ENCODE results near the gene MYH13. TPM values are rescaled to one million over a fixed set of nuclear protein-coding genes. Genes with fewer than 3 reads are reported as not detected.

MYH13 gene
- total RNA-seq, 2 donors from 2014 or later, result 0.28 TPM; not detected in 1

GRCh38 chr17:10266296-10266876 is 106.4 kb downstream of the MYH13 start:
- DNase-seq (ENCODE audit: low spot score), result no peak
- H3K9me3 ChIP-seq, result no peaks in the 10 kb centered on the region
- 94% methylated on average over 3 of the region's 3 CpGs for WGBS
- H3K4me3 ChIP-seq, result no peak overlapping the region
- H3K27me3 ChIP-seq (replicated peaks; ENCODE audit: insufficient read depth), result no peaks in the 10 kb centered on the region
- no peaks in the 10 kb centered on the region for H3K36me3 ChIP-seq
- intact Hi-C loops (cut with DNase I), result no loop called here
- H3K4me1 ChIP-seq (replicated peaks), result no peaks in the 10 kb centered on the region
- TF ChIP-seq, protein P1, sequence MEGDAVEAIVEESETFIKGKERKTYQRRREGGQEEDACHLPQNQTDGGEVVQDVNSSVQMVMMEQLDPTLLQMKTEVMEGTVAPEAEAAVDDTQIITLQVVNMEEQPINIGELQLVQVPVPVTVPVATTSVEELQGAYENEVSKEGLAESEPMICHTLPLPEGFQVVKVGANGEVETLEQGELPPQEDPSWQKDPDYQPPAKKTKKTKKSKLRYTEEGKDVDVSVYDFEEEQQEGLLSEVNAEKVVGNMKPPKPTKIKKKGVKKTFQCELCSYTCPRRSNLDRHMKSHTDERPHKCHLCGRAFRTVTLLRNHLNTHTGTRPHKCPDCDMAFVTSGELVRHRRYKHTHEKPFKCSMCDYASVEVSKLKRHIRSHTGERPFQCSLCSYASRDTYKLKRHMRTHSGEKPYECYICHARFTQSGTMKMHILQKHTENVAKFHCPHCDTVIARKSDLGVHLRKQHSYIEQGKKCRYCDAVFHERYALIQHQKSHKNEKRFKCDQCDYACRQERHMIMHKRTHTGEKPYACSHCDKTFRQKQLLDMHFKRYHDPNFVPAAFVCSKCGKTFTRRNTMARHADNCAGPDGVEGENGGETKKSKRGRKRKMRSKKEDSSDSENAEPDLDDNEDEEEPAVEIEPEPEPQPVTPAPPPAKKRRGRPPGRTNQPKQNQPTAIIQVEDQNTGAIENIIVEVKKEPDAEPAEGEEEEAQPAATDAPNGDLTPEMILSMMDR (IDR thresholded peaks at IDR 0.05), result no peak
- TF ChIP-seq POLR2A (IDR thresholded peaks at IDR 0.05) (no peak), POLR2AphosphoS5 (IDR thresholded peaks at IDR 0.05) (no peak)
- peak overlapping the region in 1 of 2 donors; percentile 51 for H3K27ac ChIP-seq

DNA sequence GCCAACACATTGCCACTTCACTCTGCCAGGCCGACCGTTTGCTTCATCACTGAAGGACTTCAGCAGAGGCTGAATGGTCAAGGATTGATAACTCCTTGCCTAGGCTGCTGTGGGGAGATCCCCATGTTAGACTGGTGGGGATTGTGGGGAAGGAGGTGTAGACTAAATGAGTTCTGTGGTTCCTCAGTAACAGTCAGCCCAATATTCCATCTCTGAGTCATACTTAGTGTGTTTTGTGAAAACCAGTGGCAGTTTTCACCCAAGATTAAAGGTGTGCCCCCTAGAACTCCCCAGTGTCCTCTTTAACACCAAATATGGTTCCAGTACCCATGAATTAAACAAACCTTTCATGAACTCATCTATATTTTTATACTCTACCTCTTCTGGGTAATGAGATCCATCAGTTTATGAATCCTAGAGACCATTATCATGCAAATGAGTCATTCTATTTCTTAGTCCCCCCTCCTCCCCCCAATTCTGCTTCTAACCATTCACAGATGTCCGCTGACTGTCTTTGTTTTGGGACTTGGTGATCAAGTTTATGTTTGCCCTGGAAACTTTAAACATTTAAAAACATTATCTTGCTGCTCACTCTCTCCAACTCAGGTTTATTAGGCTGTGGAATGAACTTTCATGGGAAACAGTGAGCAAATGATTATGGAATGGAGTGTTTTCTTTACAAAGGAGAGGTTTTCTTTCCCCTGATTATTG is 107.6 kb downstream of the MYH13 start:
- no peaks in the 10 kb centered on the region for H3K9me3 ChIP-seq
- peak overlapping the region; percentile 2 to 51 for H3K27ac ChIP-seq
- no peak overlapping the region for H3K4me3 ChIP-seq
- H3K27me3 ChIP-seq (replicated peaks; ENCODE audit: insufficient read depth), result no peaks in the 10 kb centered on the region
- no peaks in the 10 kb centered on the region for H3K36me3 ChIP-seq
- no peaks in the 10 kb centered on the region for H3K4me1 ChIP-seq (replicated peaks)
- TF ChIP-seq POLR2AphosphoS5 (IDR thresholded peaks at IDR 0.05), result no peak
- TF ChIP-seq, protein P1 (IDR thresholded peaks at IDR 0.05), result no peak
- TF ChIP-seq POLR2A (IDR thresholded peaks at IDR 0.05), result no peak
- 55% methylated on average over 3 of the region's 3 CpGs for WGBS
- no peak for DNase-seq (ENCODE audit: low spot score)
- intact Hi-C loops (cut with DNase I), result no loop called here

DNA sequence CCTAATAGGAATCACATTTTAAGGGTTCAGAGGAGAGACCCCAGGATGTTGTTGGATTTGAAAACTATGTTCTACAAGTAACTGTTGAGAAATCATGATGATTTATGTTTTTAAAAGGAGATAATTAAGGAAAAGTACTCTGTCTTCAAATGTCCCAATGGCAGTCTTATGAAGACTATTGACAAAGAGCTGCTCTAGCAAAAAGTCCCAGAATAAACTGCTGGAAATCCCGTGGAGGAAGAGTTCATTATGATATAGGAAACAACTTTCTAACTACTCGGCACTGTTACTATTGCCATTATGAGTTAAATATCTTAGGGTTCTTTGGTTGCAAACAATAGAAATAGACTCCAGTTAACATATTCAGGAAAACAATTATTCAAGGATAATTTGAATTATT is 108.8 kb downstream of the MYH13 start:
- Histone ChIP-seq H3K36me3 (no peaks in the 10 kb centered on the region), H3K9me3 (no peaks in the 10 kb centered on the region), H3K4me1 (replicated peaks) (no peaks in the 10 kb centered on the region), H3K27me3 (replicated peaks; ENCODE audit: insufficient read depth) (no peaks in the 10 kb centered on the region), H3K4me3 (no peak overlapping the region), H3K27ac (no peak overlapping the region)
- intact Hi-C loops (cut with DNase I), result no loop called here
- TF ChIP-seq, protein P1 (IDR thresholded peaks at IDR 0.05), result no peak
- 75% methylated on average over 2 of the region's 2 CpGs for WGBS
- DNase-seq (ENCODE audit: low spot score), result no peak

GRCh38 chr17:10262451-10262850 is 110.4 kb downstream of the MYH13 start:
- TF ChIP-seq POLR2AphosphoS5 (IDR thresholded peaks at IDR 0.05) (no peak), POLR2A (IDR thresholded peaks at IDR 0.05) (no peak)
- TF ChIP-seq, protein P1 (IDR thresholded peaks at IDR 0.05), result no peak
- no peak overlapping the region for H3K27ac ChIP-seq
- no peaks in the 10 kb centered on the region for H3K9me3 ChIP-seq
- H3K4me3 ChIP-seq, result no peak overlapping the region
- 57% methylated on average over 1 of the region's 1 CpG for WGBS
- H3K4me1 ChIP-seq (replicated peaks), result no peaks in the 10 kb centered on the region
- no peak for DNase-seq (ENCODE audit: low spot score)
- H3K27me3 ChIP-seq (replicated peaks; ENCODE audit: insufficient read depth), result no peaks in the 10 kb centered on the region
- intact Hi-C loops (cut with DNase I), result no loop called here
- no peaks in the 10 kb centered on the region for H3K36me3 ChIP-seq

DNA sequence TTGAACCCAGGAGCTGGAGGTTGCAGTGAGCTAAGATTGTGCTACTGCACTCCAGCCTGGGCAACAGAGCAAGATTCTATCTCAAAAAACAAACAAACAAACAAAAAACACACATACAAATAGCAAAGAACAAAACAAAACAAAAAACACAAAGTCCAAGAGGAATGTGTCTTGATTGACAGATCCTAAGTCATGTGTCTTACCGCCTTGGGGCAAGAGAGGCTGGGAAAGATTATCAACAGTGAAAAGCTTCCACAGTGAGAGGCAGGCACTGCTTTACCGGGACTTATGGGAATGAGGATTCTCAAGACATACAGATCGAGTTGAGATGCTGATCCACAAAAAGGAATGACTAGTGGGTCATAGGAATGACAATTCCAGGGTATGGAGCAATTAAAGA is 111.7 kb downstream of the MYH13 start:
- intact Hi-C loops (cut with DNase I), result no loop called here
- WGBS, result 79% methylated on average over 3 of the region's 3 CpGs
- no peak overlapping the region for H3K27ac ChIP-seq

More for the DNA sequence above, 111.7 kb downstream of the MYH13 start:
- Histone ChIP-seq H3K4me1 (replicated peaks) (no peaks in the 10 kb centered on the region), H3K27me3 (replicated peaks; ENCODE audit: insufficient read depth) (no peaks in the 10 kb centered on the region), H3K4me3 (no peak overlapping the region), H3K36me3 (no peaks in the 10 kb centered on the region), H3K9me3 (no peaks in the 10 kb centered on the region)
- DNase-seq (ENCODE audit: low spot score), result no peak
- TF ChIP-seq, protein P1 (IDR thresholded peaks at IDR 0.05), result no peak
- no peak for TF ChIP-seq POLR2AphosphoS5 (IDR thresholded peaks at IDR 0.05)
- no peak for TF ChIP-seq POLR2A (IDR thresholded peaks at IDR 0.05)
